Erythroblast (primary cell): Measurements from ENCODE around the gene OSER1.
"Not testable (repeated sequence)": the region's sequence is repeated elsewhere in the genome, so short reads cannot be mapped to it uniquely, and the experiment has no call there.

Experiments
- GATA1 ChIP-seq: IDR thresholded peaks from 2 replicates; pipeline ENCODE4 v1.6.1; 2011; ENCODE audit warnings: low read depth, mild to moderate bottlenecking, control low read depth, low read length, moderate library complexity
- POLR2A ChIP-seq: IDR thresholded peaks from 2 replicates; pipeline ENCODE4 v1.6.1; 2011; ENCODE audit warnings: mild to moderate bottlenecking, low read length

DNA sequence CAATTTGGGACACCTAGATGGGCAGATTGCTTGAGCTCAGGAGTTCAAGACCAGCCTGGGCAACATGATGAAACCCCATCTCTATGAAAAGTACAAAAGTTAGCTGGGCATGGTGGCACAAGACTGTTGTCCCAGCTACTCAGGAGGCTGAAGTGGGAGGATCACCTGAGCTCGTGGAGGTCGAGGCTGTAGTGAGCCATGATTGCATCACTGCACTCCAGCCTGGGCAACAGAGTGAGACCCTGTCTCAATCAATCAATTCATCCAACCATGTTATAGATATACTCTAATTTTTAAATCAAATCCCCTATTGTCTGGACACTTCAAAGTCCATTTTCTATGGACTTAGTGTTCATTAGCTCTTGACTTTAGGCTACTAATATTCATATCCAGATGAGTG is 26.3 kb upstream of the OSER1 start:
- not testable (repeated sequence) for TF ChIP-seq POLR2A, GATA1
